ENCODE data around the gene GPR161.

Gene GPR161

DNA sequence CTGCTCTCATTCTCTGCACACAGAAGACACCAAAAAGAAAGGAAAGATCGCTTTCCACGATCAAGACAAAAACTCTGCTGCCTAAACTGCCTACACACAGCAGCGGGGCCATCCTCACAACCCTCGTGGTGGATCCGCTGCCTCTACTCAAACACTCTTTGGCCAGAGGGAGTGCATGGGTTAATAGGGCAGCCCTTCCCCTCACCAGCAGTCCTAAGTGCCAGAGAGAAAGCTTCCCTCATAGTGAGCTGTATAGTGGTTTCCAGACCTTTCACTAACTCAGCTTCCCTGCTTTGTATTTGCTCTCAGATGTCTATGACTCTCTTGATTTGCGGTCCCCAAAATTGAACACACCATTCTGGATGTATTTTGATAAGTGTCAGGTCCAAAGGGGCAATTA lies 30.9 kb downstream of the GPR161 start:
- Mint-ChIP-seq H3K27me3 (no peaks in the 10 kb centered on the region), H3K9me3 (no peaks in the 10 kb centered on the region), H3K36me3 (ENCODE audit: low read depth) (no peaks in the 10 kb centered on the region), H3K4me3 (no peak overlapping the region), H3K27ac (no peak overlapping the region), H3K4me1 (no peaks in the 10 kb centered on the region)
- no peak for ATAC-seq
- DNase-seq = no peak

DNA sequence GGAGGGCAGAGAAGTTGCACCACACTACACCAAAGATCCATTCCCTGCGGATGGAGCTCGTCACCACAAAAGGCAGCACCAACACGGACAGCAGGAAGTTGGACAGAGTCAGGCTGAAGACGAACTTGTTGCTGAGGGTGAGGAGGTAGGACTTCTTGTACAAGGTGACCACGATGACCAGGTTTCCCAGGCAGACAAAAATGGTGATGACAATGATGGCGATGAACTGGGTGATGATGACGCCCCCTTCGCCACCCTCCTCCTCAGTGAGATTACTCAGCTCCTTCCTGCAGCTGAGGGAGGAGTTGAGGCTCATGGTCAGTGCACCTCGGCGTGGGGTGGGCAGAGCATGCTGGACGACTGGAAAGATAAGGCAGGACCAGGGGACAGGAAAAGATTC lies 32.2 kb downstream of the GPR161 start:
- H3K9me3 Mint-ChIP-seq = no peaks in the 10 kb centered on the region
- no peak overlapping the region for H3K4me3 Mint-ChIP-seq
- no peaks in the 10 kb centered on the region for H3K4me1 Mint-ChIP-seq
- no peaks in the 10 kb centered on the region for H3K36me3 Mint-ChIP-seq (ENCODE audit: low read depth)
- H3K27me3 Mint-ChIP-seq = no peaks in the 10 kb centered on the region
- no peak overlapping the region for H3K27ac Mint-ChIP-seq
- ATAC-seq (no peak), DNase-seq (no peak)

DNA sequence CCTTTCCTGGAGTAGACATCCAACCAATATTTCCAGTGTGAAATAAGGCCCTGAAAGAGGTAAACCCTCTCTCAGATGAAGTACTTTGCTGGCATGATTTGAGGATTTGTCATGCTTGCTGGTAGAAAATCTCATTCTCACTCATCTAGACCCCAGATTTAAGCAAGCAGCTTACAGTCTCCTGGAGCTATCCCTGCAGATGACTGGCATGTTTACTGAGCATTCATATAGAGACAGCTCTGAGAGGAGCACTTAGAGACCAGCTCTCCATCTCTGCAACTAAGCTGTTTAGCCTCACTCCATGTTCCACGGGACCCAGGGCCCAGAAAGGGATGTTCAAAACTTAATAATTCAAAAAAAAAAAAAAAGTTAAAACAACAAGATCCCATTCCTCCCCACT lies 34.2 kb downstream of the GPR161 start:
- H3K9me3 Mint-ChIP-seq = no peaks in the 10 kb centered on the region
- H3K27me3 Mint-ChIP-seq = no peaks in the 10 kb centered on the region
- ATAC-seq (no peak), DNase-seq (no peak)
- H3K4me3 Mint-ChIP-seq = no peak overlapping the region
- no peaks in the 10 kb centered on the region for H3K36me3 Mint-ChIP-seq (ENCODE audit: low read depth)
- H3K4me1 Mint-ChIP-seq = no peaks in the 10 kb centered on the region
- H3K27ac Mint-ChIP-seq = no peak overlapping the region

DNA sequence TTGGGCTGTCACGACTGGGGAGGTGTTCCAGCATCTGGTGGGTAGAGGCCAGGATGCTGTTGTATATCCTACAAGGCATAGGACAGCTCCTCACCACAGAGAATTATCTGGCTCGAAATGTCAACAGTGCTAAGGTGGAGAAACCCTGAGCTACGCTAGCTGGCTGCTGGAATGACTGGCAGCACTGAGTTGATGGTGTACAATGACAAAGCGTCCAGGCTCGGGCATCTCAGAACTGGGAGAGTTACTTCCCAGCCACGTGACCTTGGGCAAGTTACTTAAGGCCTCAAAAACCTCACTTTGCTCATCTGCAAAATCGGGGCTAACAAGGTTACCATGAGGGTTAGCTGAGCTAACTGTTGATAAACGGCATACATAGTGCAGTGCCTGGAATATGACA lies 35.4 kb downstream of the GPR161 start:
- Mint-ChIP-seq H3K9me3 (no peaks in the 10 kb centered on the region), H3K27ac (no peak overlapping the region), H3K27me3 (no peaks in the 10 kb centered on the region), H3K4me3 (no peak overlapping the region), H3K36me3 (ENCODE audit: low read depth) (no peaks in the 10 kb centered on the region), H3K4me1 (no peaks in the 10 kb centered on the region)
- no peak for ATAC-seq
- no peak for DNase-seq

DNA sequence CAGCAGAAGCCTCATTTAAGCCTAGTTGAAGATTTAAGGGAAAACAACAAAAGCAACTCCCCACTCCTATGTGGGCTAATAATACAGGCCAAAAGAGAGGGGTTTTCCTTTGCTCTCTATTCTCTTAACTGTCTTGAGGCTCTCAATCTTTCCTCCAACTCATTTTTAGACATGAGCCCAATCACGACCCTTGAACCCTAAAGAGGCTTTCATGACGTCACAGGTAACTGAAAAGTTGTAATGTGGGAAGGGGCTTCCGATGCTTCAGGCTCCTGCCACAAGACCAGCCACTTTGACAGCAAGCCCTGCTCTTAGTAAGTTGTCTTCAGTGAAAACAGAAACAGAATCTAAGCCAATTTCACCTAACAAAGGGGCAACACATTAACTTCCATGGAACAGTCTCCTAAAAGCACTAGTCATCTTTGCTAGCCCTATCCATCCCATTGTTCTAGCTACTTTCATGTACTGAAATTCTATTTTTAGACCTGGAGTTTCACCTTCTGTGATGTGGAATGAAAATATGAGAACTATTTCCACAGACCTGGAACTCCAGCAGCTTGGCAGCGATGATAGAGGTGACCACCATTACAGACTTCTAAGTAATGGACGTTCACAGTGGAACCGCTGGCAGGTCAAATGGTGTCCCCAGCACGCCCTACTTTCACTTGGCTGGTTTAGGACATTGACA lies 36.3 kb downstream of the GPR161 start:
- Mint-ChIP-seq H3K9me3 (no peaks in the 10 kb centered on the region), H3K4me1 (no peaks in the 10 kb centered on the region), H3K27ac (no peak overlapping the region), H3K4me3 (no peak overlapping the region), H3K36me3 (ENCODE audit: low read depth) (no peaks in the 10 kb centered on the region), H3K27me3 (no peaks in the 10 kb centered on the region)
- no peak for DNase-seq
- ATAC-seq = no peak

DNA sequence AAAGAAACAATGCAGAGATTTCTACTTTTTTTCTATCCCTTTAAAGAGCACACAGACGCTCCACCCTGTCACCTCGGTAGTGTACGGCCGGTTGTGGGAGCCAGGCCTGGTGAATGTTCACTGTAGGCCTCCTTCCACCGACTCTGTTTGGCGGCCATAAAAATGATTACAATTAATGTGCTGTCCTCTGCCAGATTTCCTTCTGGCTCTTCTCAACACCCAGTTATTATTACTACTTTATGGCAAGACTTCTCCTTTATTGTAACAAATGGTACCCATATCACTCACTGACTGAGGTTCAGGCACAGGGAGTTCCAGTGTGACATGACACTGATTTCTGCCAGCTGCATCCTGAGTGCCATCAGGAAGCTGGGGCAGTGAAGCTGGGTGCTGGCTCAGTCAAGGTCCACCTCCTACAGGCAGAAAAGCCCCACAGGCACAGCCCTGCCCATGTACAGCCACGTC lies 37.4 kb downstream of the GPR161 start:
- H3K4me1 Mint-ChIP-seq = no peaks in the 10 kb centered on the region
- DNase-seq (no peak), ATAC-seq (no peak)
- H3K27ac Mint-ChIP-seq = no peak overlapping the region
- H3K9me3 Mint-ChIP-seq = no peaks in the 10 kb centered on the region
- H3K36me3 Mint-ChIP-seq (ENCODE audit: low read depth) = no peaks in the 10 kb centered on the region
- H3K27me3 Mint-ChIP-seq = no peaks in the 10 kb centered on the region
- no peak overlapping the region for H3K4me3 Mint-ChIP-seq

DNA sequence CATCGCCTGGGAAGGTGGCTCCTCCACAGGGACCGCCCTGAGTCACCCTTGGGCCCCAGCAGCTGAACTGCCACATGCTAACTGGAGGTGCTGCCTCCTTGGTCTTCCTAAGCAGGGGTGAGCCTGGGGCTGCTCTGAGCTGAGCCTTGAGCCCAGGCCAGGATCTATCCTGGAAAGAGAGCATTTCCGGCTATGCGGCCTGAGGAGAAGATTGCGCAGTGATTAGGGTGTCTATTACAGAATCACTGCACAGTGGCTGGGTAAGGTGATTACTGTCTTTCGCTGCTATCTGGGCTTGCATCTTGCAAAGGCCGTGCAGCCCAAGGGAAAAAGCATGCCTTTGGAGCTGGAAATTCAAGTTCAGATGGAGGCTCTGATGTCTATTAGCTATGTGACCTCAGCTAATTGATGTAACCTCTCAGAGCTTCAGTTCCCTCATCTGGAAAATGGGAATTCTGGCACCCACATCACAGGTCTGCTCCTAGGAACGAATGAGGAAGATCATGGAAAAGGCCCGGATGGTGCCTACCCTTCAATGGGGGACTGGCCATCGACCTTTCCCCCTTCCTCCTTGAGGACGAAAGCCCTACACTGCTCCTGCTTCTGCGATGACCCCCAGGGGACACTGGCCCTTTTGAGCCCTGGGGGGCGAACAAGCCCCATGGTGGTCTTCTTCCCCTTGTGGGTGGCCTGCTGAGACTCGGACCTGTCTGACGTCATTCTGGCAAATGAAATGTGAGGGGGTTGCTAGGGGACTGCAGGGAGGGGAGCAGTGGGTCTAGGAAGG lies 38.0 kb downstream of the GPR161 start:
- Mint-ChIP-seq H3K9me3 (no peaks in the 10 kb centered on the region), H3K36me3 (ENCODE audit: low read depth) (no peaks in the 10 kb centered on the region), H3K27me3 (no peaks in the 10 kb centered on the region), H3K4me3 (no peak overlapping the region), H3K27ac (no peak overlapping the region), H3K4me1 (no peaks in the 10 kb centered on the region)
- ATAC-seq (peak; percentile 13), DNase-seq (no peak)

DNA sequence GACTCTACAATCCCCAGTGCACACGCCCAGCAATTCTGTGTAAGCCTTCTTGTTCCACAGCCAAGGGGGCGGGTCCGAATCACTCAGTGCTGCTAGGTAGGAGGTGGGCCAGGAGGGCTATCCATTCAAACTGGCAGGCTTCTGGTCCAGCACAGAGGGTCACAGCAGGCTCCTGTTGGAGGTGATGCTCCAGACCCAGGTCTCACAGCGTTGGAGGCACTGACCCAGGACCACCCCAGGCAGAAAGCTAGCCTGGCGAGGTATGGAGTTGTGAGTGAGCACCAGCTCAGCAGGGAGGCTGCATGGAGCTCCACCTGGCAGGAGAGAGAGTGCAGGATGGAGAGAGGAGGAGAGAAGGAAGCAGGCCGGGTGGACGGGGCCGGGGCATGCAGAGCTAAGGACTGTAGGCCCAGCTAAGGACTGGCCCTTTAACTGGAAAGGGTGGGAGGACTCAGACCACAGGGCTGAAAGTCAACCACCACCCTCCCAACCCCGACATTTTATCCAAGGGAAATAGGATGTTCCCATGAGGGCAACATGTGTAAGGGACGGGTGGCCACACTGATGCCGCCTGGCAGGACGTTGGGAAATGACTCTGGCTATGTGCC lies 38.7 kb downstream of the GPR161 start:
- no peak for ATAC-seq

DNA sequence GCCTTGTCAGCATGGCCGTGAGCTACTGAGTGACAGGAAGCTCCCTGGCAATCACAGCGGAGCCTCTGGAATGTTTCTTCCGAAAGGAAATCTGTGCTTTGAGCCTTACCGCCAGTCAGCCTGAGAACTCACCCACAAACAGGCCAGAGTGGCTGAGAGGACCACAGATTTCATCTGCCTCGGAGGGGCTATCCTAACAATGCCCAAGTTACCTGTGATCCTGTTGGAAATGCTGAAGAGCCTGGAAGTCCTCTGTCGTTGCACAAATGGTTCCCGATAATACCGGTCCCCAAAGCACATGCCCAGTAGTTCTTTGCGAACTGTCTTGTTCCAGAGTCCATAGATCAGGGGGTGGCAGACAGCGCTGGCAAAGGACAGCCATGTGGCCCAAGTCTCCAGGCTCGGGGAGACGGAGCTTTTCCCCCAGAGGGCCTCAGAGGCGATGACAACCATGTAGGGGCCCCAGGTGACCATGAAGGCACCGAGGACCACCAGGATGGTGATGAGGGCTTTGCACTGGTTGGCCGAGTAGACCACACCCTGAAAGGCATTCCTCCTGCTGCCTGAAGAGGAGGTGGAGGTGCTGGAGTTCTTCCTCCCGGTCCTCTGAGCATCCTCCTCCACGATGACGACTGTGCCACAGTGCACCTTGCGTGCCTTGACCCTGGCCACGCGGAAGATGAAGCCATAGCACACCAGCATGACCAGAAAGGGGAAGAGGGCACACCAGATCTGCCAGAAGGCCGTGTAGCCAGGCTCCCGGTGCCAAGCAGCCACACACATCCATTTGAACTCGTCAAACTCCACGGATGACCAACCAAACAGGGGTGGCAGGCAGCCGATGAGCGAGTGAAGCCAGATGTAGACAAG lies 40.2 kb downstream of the GPR161 start:
- H3K27ac Mint-ChIP-seq = no peak overlapping the region
- H3K36me3 Mint-ChIP-seq (ENCODE audit: low read depth) = no peaks in the 10 kb centered on the region
- ATAC-seq = no peak
- H3K4me1 Mint-ChIP-seq = no peaks in the 10 kb centered on the region
- H3K4me3 Mint-ChIP-seq = no peak overlapping the region
- no peaks in the 10 kb centered on the region for H3K27me3 Mint-ChIP-seq
- DNase-seq = no peak
- no peaks in the 10 kb centered on the region for H3K9me3 Mint-ChIP-seq

More for the DNA sequence above, 38.7 kb downstream of the GPR161 start:
- no peaks in the 10 kb centered on the region for H3K4me1 Mint-ChIP-seq
- no peak overlapping the region for H3K27ac Mint-ChIP-seq
- H3K27me3 Mint-ChIP-seq = no peaks in the 10 kb centered on the region
- DNase-seq = no peak
- H3K4me3 Mint-ChIP-seq = no peak overlapping the region
- H3K9me3 Mint-ChIP-seq = no peaks in the 10 kb centered on the region
- H3K36me3 Mint-ChIP-seq (ENCODE audit: low read depth) = no peaks in the 10 kb centered on the region

DNA sequence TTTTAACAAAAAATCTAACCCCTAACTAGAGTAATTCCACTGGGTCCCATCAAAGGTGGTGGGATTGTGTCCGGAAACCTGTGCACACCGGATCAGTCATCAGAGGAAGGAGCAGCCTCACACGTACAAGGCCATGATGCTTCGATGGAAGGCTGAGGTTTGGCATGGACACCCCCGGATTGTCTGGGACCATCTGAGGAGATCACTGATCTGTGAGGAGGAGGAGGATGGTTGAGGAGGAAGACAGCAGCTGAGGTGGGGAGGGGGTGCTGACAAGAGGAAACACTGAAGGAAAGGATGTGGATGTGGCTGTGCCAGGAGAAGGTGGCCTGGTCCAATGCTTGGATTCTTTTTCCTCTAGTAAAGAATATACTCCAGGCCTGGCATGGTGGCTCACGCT lies 41.3 kb downstream of the GPR161 start:
- no peak overlapping the region for H3K4me3 Mint-ChIP-seq
- no peaks in the 10 kb centered on the region for H3K9me3 Mint-ChIP-seq
- no peaks in the 10 kb centered on the region for H3K36me3 Mint-ChIP-seq (ENCODE audit: low read depth)
- ATAC-seq (no peak), DNase-seq (no peak)
- H3K27me3 Mint-ChIP-seq = no peaks in the 10 kb centered on the region
- no peak overlapping the region for H3K27ac Mint-ChIP-seq
- no peaks in the 10 kb centered on the region for H3K4me1 Mint-ChIP-seq

DNA sequence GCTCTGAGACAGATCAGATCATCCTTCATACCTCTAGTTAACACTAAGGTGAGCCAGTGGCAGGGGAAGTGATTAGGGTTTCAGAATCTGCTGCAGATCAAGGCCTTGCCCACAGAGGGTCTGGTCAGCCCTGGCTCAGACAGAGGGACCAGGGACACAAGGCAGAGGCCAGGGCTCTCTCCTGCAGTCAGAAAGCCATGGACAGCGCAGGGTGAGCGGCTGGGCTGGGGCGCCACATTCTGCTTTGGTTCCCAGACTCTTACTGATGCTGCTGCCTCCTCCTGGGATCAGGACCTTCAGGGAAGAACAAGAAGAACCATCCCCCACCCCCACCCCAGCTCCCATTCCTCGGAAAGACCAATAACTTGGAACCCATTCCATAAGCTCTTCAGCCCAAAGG lies 43.1 kb downstream of the GPR161 start:
- H3K4me1 Mint-ChIP-seq = no peaks in the 10 kb centered on the region
- no peaks in the 10 kb centered on the region for H3K36me3 Mint-ChIP-seq (ENCODE audit: low read depth)
- no peak overlapping the region for H3K4me3 Mint-ChIP-seq
- H3K27ac Mint-ChIP-seq = no peak overlapping the region
- ATAC-seq (no peak), DNase-seq (no peak)
- H3K9me3 Mint-ChIP-seq = no peaks in the 10 kb centered on the region
- peaks cover 2% of the 10 kb centered on the region for H3K27me3 Mint-ChIP-seq

DNA sequence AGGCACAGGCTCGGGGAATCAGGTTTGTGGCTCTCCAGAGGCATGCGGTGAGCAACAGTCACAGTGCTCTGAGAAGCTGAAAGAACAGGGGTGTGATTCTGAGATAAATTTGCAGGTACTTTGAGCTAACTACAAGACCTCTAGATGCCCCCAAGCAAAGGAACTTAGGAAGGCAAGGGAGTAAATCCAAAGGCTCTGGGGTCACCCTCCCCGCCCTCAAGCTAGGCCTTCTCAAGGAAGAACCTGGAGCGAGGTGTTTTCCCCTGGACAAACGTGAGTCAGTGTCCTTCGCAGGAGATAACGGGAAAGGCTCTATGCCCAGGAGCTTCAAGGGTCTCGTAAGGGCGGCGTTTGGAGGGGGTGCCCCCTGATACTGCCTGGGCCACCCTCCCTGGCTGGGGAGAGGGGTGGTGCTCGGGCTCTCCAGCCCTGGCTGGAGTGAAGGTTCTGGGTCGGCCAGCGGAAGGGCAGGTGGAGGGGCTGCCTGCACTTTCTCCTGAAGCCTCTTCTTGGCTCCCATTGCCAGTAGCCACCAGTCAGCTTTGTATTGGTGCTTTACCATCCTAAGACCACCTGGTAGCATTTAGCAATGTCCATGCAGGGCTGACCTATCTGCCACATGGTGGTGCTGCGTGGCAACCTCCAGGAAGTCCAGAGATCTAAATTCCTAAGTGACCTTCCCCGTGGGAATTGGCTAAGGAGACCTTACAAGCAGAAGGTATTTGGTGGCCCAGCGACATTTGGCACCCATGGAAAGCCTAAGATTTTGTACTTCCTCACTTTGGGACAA lies 44.0 kb downstream of the GPR161 start:
- H3K36me3 Mint-ChIP-seq (ENCODE audit: low read depth) = no peaks in the 10 kb centered on the region
- H3K4me3 Mint-ChIP-seq = no peak overlapping the region
- no peaks in the 10 kb centered on the region for H3K9me3 Mint-ChIP-seq
- no peaks in the 10 kb centered on the region for H3K4me1 Mint-ChIP-seq
- no peak overlapping the region for H3K27ac Mint-ChIP-seq
- no peak for DNase-seq
- ATAC-seq = no peak
- peaks cover 2% of the 10 kb centered on the region for H3K27me3 Mint-ChIP-seq

DNA sequence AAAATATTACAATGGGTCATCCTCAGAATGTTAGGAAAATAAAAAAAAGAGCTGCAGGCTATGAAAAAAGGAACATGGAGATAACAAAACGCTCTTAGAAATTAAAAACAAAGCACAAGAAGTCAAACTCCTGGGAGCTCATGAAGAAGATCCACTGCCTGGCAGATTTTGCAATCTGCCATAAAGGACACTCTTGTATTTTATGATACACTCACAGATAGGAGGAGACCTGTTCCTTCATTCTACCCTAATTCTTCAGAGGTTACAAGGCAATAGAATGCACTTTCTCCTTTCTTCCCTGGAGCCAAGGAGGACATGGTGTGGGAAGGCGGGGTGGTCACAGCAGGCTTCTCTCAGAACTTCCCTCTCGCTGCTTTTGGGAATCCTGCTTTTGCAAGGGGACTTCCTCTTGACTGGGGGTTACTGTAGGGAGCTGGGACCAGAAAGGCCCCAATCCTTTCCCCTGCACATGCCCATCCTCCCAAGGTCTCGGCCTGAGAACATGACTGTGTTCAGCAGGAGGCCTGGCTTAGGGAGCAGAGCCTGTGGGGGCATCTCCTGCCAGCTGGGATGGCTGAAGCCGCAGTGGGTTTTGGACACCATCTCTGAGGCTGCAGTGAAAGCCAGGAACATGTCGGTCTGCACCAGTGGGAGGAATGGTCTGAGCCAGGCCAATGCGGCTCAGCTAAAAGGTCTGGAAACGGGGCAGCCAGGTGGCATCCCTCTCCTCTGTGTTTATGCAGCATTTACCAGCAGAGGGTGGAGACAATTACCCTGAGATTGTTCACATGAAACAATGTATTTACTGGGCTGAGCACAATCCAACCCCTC lies 44.8 kb downstream of the GPR161 start:
- Mint-ChIP-seq H3K4me1 (no peaks in the 10 kb centered on the region), H3K4me3 (no peak overlapping the region), H3K9me3 (no peaks in the 10 kb centered on the region), H3K36me3 (ENCODE audit: low read depth) (no peaks in the 10 kb centered on the region), H3K27ac (no peak overlapping the region), H3K27me3 (peaks cover 2% of the 10 kb centered on the region)
- DNase-seq (no peak), ATAC-seq (no peak)

Data from activated naive CD8-positive, alpha-beta T cell treated with anti-CD3 and anti-CD28 coated beads, Interleukin-2, amount 50 U/mL, for 24 hours (primary cell).